CD14-positive monocyte (primary cell): ENCODE data around the gene NARS2. TPM values are rescaled to one million over a fixed set of nuclear protein-coding genes. Genes with fewer than 3 reads are reported as not detected.

Experiments
- DNase-seq, 3 donors: peaks; one replicate each; pipeline ENCODE4 v3.0.0-alpha.2; 2011 to 2022
- H2AFZ ChIP-seq: 2 replicates; pipeline ENCODE4 v1.6.0; 2012; ENCODE audit warnings: mild to moderate bottlenecking, low read depth, low read length, inconsistent platforms; ENCODE audit not compliant: insufficient read depth, poor library complexity, severe bottlenecking
- H3K27ac ChIP-seq, 2 donors: 1 replicate in 1 of 2; 2 replicates in 1 of 2; pipeline ENCODE4 v1.5.1; 2012 to 2013; ENCODE audit warnings: low read length in 2 of 2, control low read depth in 1 of 2, inconsistent platforms in 1 of 2, low read depth in 1 of 2, mild to moderate bottlenecking in 1 of 2
- H3K27me3 ChIP-seq, 2 donors: one replicate each; pipeline versions ENCODE4 v1.6.0 to v1.6.1; 2011 to 2013; ENCODE audit warnings: low read length in 2 of 2; ENCODE audit not compliant: control insufficient read depth in 2 of 2, insufficient read depth in 2 of 2
- H3K36me3 ChIP-seq, 2 donors: replicated peaks in 1 of 2; 1 replicate in 1 of 2; 2 replicates in 1 of 2; pipeline versions ENCODE4 v1.5.1 to v1.6.1; 2012 to 2013; ENCODE audit warnings: low read length in 2 of 2, control low read depth in 1 of 2, inconsistent platforms in 1 of 2, mild to moderate bottlenecking in 1 of 2; ENCODE audit not compliant: insufficient read depth in 2 of 2, control insufficient read depth in 1 of 2
- H3K4me1 ChIP-seq, 2 donors: 1 replicate in 1 of 2; 2 replicates in 1 of 2; pipeline versions ENCODE4 v1.5.1 to v1.6.1; 2012 to 2013; ENCODE audit warnings: low read length in 2 of 2, control low read depth in 1 of 2, inconsistent platforms in 1 of 2, mild to moderate bottlenecking in 1 of 2, moderate library complexity in 1 of 2; ENCODE audit not compliant: insufficient read depth in 2 of 2, control insufficient read depth in 1 of 2
- H3K4me2 ChIP-seq: replicated peaks from 2 replicates; pipeline ENCODE3; 2012; ENCODE audit warnings: low read length, moderate library complexity, mild to moderate bottlenecking; ENCODE audit not compliant: poor library complexity, severe bottlenecking; ENCODE audit errors: extremely low read depth
- H3K4me3 ChIP-seq, 3 experiments: fragments of 200-600 bp in 1 of 3; sonication (generic) in 1 of 3; replicated peaks in 1 of 3; 1 replicate in 2 of 3; 2 replicates in 1 of 3; pipeline ENCODE4 v1.5.1; 2011 to 2013; ENCODE audit warnings: low read length in 3 of 3, mild to moderate bottlenecking in 3 of 3, control low read depth in 2 of 3, low read depth in 2 of 3, inconsistent platforms in 1 of 3, moderate library complexity in 1 of 3
- H3K79me2 ChIP-seq: 2 replicates; pipeline ENCODE4 v1.6.0; 2012; ENCODE audit warnings: mild to moderate bottlenecking, control low read depth, inconsistent platforms, low read length, moderate library complexity; ENCODE audit not compliant: insufficient read depth
- H3K9ac ChIP-seq: 2 replicates; pipeline ENCODE4 v1.6.0; 2017; ENCODE audit warnings: low read length, mild to moderate bottlenecking; ENCODE audit not compliant: insufficient read depth, poor library complexity, severe bottlenecking
- H3K9me3 ChIP-seq, 2 donors: replicated peaks in 1 of 2; 1 replicate in 1 of 2; 2 replicates in 1 of 2; pipeline versions ENCODE4 v1.5.1 to v1.6.1; 2012 to 2013; ENCODE audit warnings: low read length in 2 of 2, control low read depth in 1 of 2; ENCODE audit not compliant: control insufficient read depth in 1 of 2, insufficient read depth in 1 of 2
- H4K20me1 ChIP-seq: 2 replicates; pipeline ENCODE4 v1.6.0; 2012; ENCODE audit warnings: mild to moderate bottlenecking, low read length, control low read depth, moderate library complexity; ENCODE audit not compliant: insufficient read depth
- H3K27ac Mint-ChIP-seq, 7 donors: one replicate each; pipeline ENCODE4 v1.8.0; 2020; ENCODE audit warnings: mild to moderate bottlenecking in 7 of 7, mixed read lengths in 7 of 7, moderate library complexity in 6 of 7, inconsistent platforms in 2 of 7
- H3K27me3 Mint-ChIP-seq, 3 donors: one replicate each; pipeline ENCODE4 v1.8.0; 2021 to 2022; ENCODE audit warnings: low read depth in 3 of 3, mild to moderate bottlenecking in 3 of 3, mixed read lengths in 3 of 3, moderate library complexity in 3 of 3, inconsistent platforms in 1 of 3
- H3K36me3 Mint-ChIP-seq, 2 donors: one replicate each; pipeline ENCODE4 v1.8.0; 2020; ENCODE audit warnings: mixed read lengths in 2 of 2, inconsistent platforms in 1 of 2, mild to moderate bottlenecking in 1 of 2
- H3K4me1 Mint-ChIP-seq: one replicate; pipeline ENCODE4 v1.8.0; 2020; ENCODE audit warnings: mild to moderate bottlenecking, mixed read lengths
- H3K4me3 Mint-ChIP-seq, 2 donors: one replicate each; pipeline ENCODE4 v1.8.0; 2020; ENCODE audit warnings: mild to moderate bottlenecking in 2 of 2, mixed read lengths in 2 of 2, moderate library complexity in 1 of 2
- H3K9me3 Mint-ChIP-seq, 7 donors: one replicate each; pipeline ENCODE4 v1.8.0; 2020 to 2022; ENCODE audit warnings: mixed read lengths in 7 of 7, mild to moderate bottlenecking in 6 of 7, moderate library complexity in 6 of 7, inconsistent platforms in 2 of 7
- WGBS: methylation state at CpG from one replicate; pipeline ENCODE4 v1.1.5; 2013; ENCODE audit warnings: missing lambda C conversion rate; ENCODE audit not compliant: insufficient coverage; 5-methylcytosine and 5-hydroxymethylcytosine counted together
- intact Hi-C, 2 donors: fragments of 100-400 bp; cut with micrococcal nuclease; formaldehyde crosslinking; loops; one replicate each; pipeline versions ENCODE4 v1.15.0 to v1.15.1; 2023
- polyA plus RNA-seq, 3 donors: library from polyadenylated mRNA; depleted of rRNA in 1 of 3; unstranded in 2 of 3; stranded (reverse) in 1 of 3; fragments of 300-500 nt in 2 of 3; fragments of >200 nt in 1 of 3; fragmentation: Illumina TruSeq in 2 of 3; gene quantifications; 1 replicate in 2 of 3; 2 replicates in 1 of 3; pipeline ENCODE4 v1.2.3, GENCODE V29; 2012 to 2021
- TF ChIP-seq, protein P1 (sequence below): fragments of 200-600 bp; IDR thresholded peaks from one replicate; pipeline ENCODE4 v1.8.0; 2022; ENCODE audit warnings: antibody characterized with exemption, mild to moderate bottlenecking

Gene NARS2
- polyA plus RNA-seq, 3 donors: 4.3 to 6.6 (median 4.9) TPM

DNA sequence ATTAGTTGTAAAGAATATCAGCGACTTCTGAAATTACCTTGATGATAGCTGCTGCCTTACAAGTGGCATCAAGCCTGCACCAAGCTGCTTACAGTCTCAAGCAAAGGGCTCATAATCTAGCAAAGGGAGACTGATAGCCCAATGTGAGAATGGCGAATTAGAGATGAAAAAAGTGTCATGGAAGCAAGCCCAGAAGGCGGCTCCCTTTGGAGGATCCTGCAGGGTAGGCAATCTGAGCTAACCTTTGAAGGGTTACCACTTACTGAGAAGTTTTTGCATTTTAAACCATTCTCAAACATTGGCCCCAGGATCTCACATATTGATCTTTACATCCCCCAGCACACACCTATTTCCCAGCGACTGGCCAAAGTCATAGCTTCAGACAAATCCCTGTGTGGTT, 175.5 kb downstream of the NARS2 start:
- 100% methylated on average over 2 of the region's 4 CpGs for WGBS
- Mint-ChIP-seq H3K4me1 (peaks cover 52% of the 10 kb centered on the region), H3K4me3 (no peak overlapping the region), H3K9me3 (peaks cover 0 to 3% (median 0%) of the 10 kb centered on the region in 7 donors), H3K27ac (peak overlapping the region in 2 of 7 donors; percentile 26 to 79), H3K27me3 (no peaks in the 10 kb centered on the region), H3K36me3 (peaks cover 24 to 29% of the 10 kb centered on the region in 2 donors)
- Histone ChIP-seq H3K9ac (no peak overlapping the region), H3K27ac (no peak overlapping the region), H3K79me2 (peaks cover 99% of the 10 kb centered on the region), H4K20me1 (peaks cover 100% of the 10 kb centered on the region), H3K27me3 (no peaks in the 10 kb centered on the region), H3K36me3 (peaks cover 0 to 7% of the 10 kb centered on the region in 2 donors), H3K9me3 (no peaks in the 10 kb centered on the region), H3K4me1 (peaks cover 18 to 27% of the 10 kb centered on the region in 2 donors), H3K4me2 (no peak overlapping the region), H3K4me3 (no peak overlapping the region), H2AFZ (no peak overlapping the region)
- TF ChIP-seq, protein P1, sequence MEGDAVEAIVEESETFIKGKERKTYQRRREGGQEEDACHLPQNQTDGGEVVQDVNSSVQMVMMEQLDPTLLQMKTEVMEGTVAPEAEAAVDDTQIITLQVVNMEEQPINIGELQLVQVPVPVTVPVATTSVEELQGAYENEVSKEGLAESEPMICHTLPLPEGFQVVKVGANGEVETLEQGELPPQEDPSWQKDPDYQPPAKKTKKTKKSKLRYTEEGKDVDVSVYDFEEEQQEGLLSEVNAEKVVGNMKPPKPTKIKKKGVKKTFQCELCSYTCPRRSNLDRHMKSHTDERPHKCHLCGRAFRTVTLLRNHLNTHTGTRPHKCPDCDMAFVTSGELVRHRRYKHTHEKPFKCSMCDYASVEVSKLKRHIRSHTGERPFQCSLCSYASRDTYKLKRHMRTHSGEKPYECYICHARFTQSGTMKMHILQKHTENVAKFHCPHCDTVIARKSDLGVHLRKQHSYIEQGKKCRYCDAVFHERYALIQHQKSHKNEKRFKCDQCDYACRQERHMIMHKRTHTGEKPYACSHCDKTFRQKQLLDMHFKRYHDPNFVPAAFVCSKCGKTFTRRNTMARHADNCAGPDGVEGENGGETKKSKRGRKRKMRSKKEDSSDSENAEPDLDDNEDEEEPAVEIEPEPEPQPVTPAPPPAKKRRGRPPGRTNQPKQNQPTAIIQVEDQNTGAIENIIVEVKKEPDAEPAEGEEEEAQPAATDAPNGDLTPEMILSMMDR: no peak
- intact Hi-C loops: no loop called here
- no peak for DNase-seq

DNA sequence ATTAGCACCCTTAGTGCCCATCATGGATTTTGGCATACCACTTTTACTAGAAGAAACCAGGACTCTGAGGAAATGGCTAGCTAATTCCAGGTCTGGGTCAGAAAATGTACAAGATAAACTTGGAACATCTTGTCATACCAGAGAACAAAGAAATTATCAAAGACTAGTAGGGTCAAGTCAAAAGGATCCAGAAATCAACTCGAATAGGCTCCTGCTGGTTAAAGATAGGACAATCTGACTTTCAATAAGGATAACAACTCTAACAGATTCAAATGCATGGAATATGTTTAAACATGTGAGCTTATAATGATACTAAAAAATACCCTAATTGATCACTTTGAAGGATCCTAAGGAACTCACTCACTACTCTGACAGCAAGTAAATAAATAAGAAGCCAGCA, 175.9 kb downstream of the NARS2 start:
- Histone ChIP-seq H3K36me3 (peaks cover 0 to 7% of the 10 kb centered on the region in 2 donors), H4K20me1 (peaks cover 100% of the 10 kb centered on the region), H3K4me1 (peaks cover 14 to 24% of the 10 kb centered on the region in 2 donors), H3K9ac (no peak overlapping the region), H3K4me2 (no peak overlapping the region), H2AFZ (no peak overlapping the region), H3K79me2 (peaks cover 99% of the 10 kb centered on the region), H3K27me3 (no peaks in the 10 kb centered on the region), H3K9me3 (no peaks in the 10 kb centered on the region), H3K4me3 (no peak overlapping the region), H3K27ac (no peak overlapping the region)
- Mint-ChIP-seq H3K27ac (peak overlapping the region in 1 of 7 donors; percentile 26), H3K36me3 (peaks cover 26 to 30% of the 10 kb centered on the region in 2 donors), H3K9me3 (peaks cover 0 to 3% (median 0%) of the 10 kb centered on the region in 7 donors), H3K27me3 (no peaks in the 10 kb centered on the region), H3K4me3 (no peak overlapping the region), H3K4me1 (peaks cover 50% of the 10 kb centered on the region)
- DNase-seq: no peak
- TF ChIP-seq, protein P1: no peak
- WGBS: no CpG with 5 or more reads among the region's 1 CpG
- intact Hi-C loops: no loop called here
